ENCODE results near the gene TMEM127.

DNA sequence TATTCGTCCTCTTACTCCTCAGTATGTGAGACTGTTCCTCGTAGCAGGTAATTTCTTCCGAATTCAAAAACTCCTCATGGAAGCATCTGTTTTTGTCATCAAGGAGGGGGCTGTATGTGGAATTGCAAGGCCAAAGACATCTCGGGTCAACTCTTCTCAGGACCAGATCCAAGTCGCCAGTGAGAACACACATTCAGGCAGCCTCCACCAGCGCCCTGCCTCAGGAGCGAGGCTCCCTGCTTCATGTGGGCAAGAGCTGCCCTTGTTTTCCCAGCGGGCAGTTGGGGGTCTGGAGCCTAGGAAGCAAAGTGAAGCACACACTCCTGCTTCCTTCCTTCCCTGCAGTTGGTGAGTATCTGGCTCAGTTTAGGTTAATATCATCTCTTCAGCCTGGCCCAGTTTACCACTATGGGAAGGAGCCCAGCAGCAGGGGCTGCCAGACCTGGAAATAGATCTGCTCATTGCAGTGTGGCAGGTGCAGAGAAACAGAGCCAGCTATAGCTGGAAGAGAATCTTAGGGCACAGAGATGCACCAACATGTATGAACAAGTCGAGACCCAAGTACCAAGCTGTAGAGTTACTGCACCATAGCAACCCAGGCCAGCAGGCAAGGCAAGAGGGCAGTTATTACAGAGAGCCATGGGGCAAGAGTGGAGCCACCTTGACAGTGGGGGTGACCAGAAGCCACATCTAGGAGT, 25.3 kb downstream of the TMEM127 start:
- TF ChIP-seq EZH2 (IDR thresholded peaks at IDR 0.05; ENCODE audit: insufficient read depth, poor library complexity, severe bottlenecking) (no peak), EZH2phosphoT487 (IDR thresholded peaks at IDR 0.05; ENCODE audit: insufficient read depth, low read depth) (no peak)
